Measurements from ENCODE around the gene MEIS1.
"Not testable (repeated sequence)": the region's sequence is repeated elsewhere in the genome, so short reads cannot be mapped to it uniquely, and the experiment has no call there.

The MEIS1 gene

GRCh38 chr2:66434679-66435548, at the start of gene MEIS1:
Gene MEIS1, plus strand, starts transcription at chr2:66435125. Its CDS starts 732 bp downstream, at chr2:66435857.
- no peak for DNase-seq (ENCODE audit: low read depth)

GRCh38 chr2:66387016-66387753, 47.7 kb upstream of the MEIS1 start:
- DNase-seq (ENCODE audit: low read depth): no peak

- no peak for DNase-seq (ENCODE audit: low read depth)
Measured at GRCh38 chr2:66389651-66390131, 45.2 kb upstream of the MEIS1 start.

GRCh38 chr2:66390152-66390551, 44.8 kb upstream of the MEIS1 start:
- no peak for DNase-seq (ENCODE audit: low read depth)

- no peak for DNase-seq (ENCODE audit: low read depth)
Measured at GRCh38 chr2:66390811-66391210, 44.1 kb upstream of the MEIS1 start.

GRCh38 chr2:66391240-66391639, 43.7 kb upstream of the MEIS1 start:
- not testable (repeated sequence) for DNase-seq (ENCODE audit: low read depth)

GRCh38 chr2:66405473-66405872, 29.5 kb upstream of the MEIS1 start:
- DNase-seq (ENCODE audit: low read depth): no peak

- DNase-seq (ENCODE audit: low read depth): no peak
Measured at GRCh38 chr2:66408905-66409304, 26.0 kb upstream of the MEIS1 start.

- no peak for DNase-seq (ENCODE audit: low read depth)
Measured at GRCh38 chr2:66412874-66413273, 22.1 kb upstream of the MEIS1 start.

- no peak for DNase-seq (ENCODE audit: low read depth)
Measured at GRCh38 chr2:66414896-66415295, 20.0 kb upstream of the MEIS1 start.

GRCh38 chr2:66418381-66418780, 16.5 kb upstream of the MEIS1 start:
- no peak for DNase-seq (ENCODE audit: low read depth)

- no peak for DNase-seq (ENCODE audit: low read depth)
Measured at GRCh38 chr2:66421612-66422011, 13.3 kb upstream of the MEIS1 start.

GRCh38 chr2:66423391-66424124, 11.4 kb upstream of the MEIS1 start:
- DNase-seq (ENCODE audit: low read depth): no peak

- DNase-seq (ENCODE audit: low read depth): no peak
Measured at GRCh38 chr2:66426244-66427111, 8.4 kb upstream of the MEIS1 start.

GRCh38 chr2:66427300-66427699, 7.6 kb upstream of the MEIS1 start:
- no peak for DNase-seq (ENCODE audit: low read depth)

GRCh38 chr2:66428986-66429612, 5.8 kb upstream of the MEIS1 start:
- DNase-seq (ENCODE audit: low read depth): no peak

GRCh38 chr2:66429693-66430504, 5.0 kb upstream of the MEIS1 start:
- DNase-seq (ENCODE audit: low read depth): no peak

GRCh38 chr2:66430505-66431273, 4.2 kb upstream of the MEIS1 start:
- DNase-seq (ENCODE audit: low read depth): no peak

GRCh38 chr2:66431274-66431642, 3.7 kb upstream of the MEIS1 start:
- DNase-seq (ENCODE audit: low read depth): no peak
